AG09319 (cell line): Measurements from ENCODE around the gene ZNF800.

ENCODE experiments used
- DNase-seq: peaks from one replicate; pipeline ENCODE4 v3.0.0-alpha.2; 2010; ENCODE audit warnings: low read depth; ENCODE audit errors: extremely low read depth
- CTCF ChIP-seq: IDR thresholded peaks from 2 replicates; pipeline ENCODE4 v1.5.1; 2011; ENCODE audit warnings: low read depth, mild to moderate bottlenecking, inconsistent platforms, low read length, moderate library complexity

Gene ZNF800

GRCh38 chr7:127390186-127390816 is 2.2 kb downstream of the ZNF800 start:
- DNase-seq: no peak
- TF ChIP-seq CTCF: no peak

- TF ChIP-seq CTCF: no peak
- no peak for DNase-seq
Observed at GRCh38 chr7:127389321-127389720, 3.2 kb downstream of the ZNF800 start.

GRCh38 chr7:127387974-127388373 is 4.5 kb downstream of the ZNF800 start:
- TF ChIP-seq CTCF: no peak
- DNase-seq: no peak

- DNase-seq: no peak
- TF ChIP-seq CTCF: no peak
Observed at GRCh38 chr7:127383123-127383835, 9.2 kb downstream of the ZNF800 start.

GRCh38 chr7:127382301-127383085 is 10.0 kb downstream of the ZNF800 start:
- TF ChIP-seq CTCF: no peak
- DNase-seq: no peak

- no peak for DNase-seq
- no peak for TF ChIP-seq CTCF
Observed at GRCh38 chr7:127380479-127380878, 12.0 kb downstream of the ZNF800 start.

GRCh38 chr7:127379642-127380041 is 12.9 kb downstream of the ZNF800 start:
- no peak for TF ChIP-seq CTCF
- DNase-seq: no peak
